Raji (cell line): Measurements from ENCODE around the gene PSMD9.

ENCODE experiments used
- POLR2A ChIP-seq: IDR thresholded peaks from 2 replicates; pipeline ENCODE4 v1.6.1; 2011; ENCODE audit warnings: low read depth, low read length, control low read depth; ENCODE audit not compliant: insufficient read depth

PSMD9 gene

GRCh38 chr12:121866331-121866730, 22.3 kb upstream of the PSMD9 start:
- no peak for TF ChIP-seq POLR2A

DNA sequence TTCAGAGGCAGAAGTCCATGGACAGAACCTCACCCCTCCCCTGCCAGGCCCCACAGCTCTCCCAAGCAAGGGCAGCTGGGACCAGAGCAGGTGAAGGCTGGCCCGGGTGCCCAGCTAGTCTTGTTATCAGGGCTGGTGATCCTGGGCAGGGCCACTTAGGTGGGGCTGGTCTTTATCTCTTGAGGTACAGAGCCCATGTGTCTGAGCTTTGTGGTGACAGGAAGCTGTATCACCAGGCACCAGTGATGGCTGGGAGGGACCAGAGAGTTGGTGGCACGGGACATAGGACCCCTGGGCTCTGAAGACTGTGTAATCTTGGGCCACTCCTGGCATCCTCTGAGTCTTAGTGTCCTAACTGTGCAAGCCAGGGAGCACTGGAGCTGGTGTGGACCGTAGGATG, 17.1 kb upstream of the PSMD9 start:
- TF ChIP-seq POLR2A = no peak

- TF ChIP-seq POLR2A = no peak
These were observed 15.9 kb upstream of the PSMD9 start for GRCh38 chr12:121872546-121873215.

DNA sequence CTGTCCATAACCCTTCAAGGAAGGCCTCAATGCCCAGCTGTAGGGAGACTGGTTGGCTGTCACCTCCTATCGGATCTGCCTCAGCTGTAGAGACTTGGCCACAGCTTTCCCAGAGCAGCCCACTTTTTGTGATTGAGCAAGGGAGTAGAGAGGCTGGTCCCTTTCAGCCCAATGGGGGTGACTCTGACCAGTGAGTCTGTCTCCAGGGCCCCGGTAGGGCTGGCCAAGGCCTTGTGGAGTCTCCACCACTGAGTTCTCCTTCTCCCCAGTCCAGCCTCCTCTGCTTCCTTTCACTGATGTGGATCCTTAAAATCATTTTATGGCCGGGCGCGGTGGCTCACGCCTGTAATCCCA, 15.4 kb upstream of the PSMD9 start:
- no peak for TF ChIP-seq POLR2A

DNA sequence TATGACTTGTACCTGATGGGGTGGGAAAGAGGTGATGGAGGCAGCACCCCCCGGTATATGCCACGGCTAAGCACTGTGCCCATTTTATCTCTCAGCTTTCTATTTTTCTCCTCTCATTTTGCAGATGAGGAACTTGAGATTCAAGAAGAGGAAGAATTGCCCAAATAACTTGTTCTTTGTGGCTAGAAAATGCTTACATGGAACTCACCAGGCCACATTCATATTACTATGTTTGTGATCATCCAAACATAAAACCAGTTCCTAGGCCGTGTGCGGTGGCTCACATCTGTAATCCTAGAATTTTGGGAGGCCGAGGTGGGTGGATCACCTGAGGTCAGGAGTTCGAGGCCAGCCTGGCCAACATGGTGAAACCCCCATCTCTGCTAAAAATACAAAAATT, 14.5 kb upstream of the PSMD9 start:
- no peak for TF ChIP-seq POLR2A

DNA sequence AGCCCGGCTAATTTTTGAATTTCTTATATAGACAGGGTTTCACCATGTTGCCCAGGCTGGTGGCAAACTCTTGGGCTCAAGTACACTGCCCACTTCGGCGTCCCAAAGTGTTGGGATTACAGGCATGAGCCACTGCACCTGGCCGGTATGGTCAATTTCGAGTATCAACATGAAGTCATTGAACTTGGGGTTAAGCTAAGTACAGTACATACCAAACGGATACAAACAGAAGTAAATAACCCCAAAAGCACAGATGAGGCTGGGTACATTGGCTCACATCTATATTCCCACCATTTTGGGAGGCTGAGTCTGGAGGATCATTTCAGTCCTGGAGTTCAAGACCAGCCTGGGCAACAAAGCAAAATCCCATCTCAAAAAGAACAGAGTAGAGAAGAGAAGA, 13.0 kb upstream of the PSMD9 start:
- no peak for TF ChIP-seq POLR2A

DNA sequence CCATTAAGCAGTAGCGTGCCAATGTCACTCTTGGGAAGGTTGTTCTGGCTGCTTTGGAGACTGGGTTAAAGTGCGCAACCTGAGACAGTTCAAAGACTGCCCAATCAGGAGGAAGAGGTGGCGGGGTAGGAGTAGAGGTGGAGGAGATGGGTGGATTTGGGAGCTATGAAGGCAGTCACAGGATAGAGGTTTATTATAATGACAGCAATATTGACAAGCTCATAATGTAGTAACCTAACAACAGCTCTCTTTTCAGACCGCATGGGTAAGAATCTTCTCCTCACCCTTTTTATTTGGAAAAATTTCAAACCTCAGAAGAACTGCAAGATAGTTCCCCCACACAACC, 5.3 kb upstream of the PSMD9 start:
- no peak for TF ChIP-seq POLR2A

DNA sequence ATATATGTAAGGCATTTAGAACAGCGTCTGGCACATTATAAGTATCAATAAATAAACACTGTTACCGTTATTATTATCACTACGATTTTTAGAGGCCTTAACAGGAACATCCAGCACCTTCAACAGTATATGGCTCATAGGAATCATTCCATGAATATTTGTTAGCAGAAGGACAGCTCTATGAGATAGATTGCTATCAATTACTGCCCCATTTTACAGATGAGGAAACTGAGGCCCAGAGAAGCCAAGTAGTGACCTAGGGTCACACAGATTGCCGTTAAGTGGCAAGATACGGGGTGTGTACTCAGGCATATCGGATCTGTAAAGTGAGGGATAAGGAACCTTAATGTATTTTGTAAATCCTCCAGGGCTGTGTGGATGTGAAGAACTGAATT, 510 bp upstream of the PSMD9 start:
- no peak for TF ChIP-seq POLR2A

DNA sequence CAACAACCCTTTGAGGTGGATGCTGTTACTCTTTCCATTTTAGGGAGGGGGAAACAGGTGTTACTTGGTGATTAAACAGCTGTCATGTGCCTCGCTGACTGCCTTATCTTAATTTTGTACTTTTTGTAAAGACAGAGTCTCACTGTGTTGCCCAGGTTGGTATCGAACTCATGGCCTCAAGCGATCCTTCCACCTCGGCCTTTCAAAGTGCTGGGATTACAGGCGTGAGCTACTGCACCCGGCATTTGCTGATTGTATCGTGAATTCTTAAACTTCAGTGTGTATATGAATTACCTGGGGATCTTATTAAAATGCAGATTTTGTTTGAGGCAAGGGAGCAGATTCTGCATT, 659 bp downstream of the PSMD9 start:
- TF ChIP-seq POLR2A = no peak

- no peak for TF ChIP-seq POLR2A
These were observed 4.3 kb downstream of the PSMD9 start for GRCh38 chr12:121892673-121893561.

GRCh38 chr12:121893961-121894460, 5.4 kb downstream of the PSMD9 start:
- TF ChIP-seq POLR2A = no peak

- no peak for TF ChIP-seq POLR2A
These were observed 6.0 kb downstream of the PSMD9 start for GRCh38 chr12:121894633-121895032.

GRCh38 chr12:121898287-121898686, 9.7 kb downstream of the PSMD9 start:
- no peak for TF ChIP-seq POLR2A

- no peak for TF ChIP-seq POLR2A
These were observed 11.0 kb downstream of the PSMD9 start for GRCh38 chr12:121899590-121899989.

DNA sequence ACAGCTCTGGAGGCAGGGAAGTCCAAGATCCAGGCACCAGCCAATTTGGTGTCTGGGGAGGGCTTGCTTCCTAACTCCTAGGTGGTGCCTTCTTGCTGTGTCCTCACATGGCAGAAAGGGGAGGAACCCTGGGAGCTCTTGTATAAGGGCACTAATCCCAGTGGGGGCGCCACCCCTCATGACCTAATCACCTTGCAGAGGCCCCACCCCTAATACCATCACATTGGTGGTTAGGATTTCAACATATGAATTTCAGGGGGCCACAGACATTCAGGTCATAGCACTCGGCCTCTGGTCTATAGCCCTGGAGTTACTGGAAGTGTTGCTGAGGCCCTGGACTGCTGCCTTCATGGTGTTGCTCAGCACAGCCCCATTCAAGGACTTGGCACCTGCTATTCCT, 14.6 kb downstream of the PSMD9 start:
- TF ChIP-seq POLR2A = no peak

DNA sequence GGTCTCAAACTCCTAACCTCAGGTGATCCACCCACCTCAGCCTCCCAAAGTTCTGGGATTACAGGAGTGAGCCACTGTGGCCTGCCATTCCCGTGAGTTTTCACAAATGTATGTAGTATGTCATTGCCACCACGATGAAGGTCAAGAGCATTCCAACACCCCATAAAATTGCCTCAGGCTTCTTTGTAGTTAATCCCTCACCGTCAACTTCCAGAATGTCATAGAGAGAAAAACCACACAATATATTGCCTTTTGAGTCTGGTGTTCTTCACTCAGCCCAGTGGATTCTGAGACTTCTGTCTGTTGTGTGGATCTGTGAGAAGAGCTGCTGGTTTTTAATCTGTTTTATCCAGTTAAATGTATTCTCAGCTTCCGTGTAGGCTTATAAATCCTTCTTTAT, 17.2 kb downstream of the PSMD9 start:
- no peak for TF ChIP-seq POLR2A
